ENCODE measurements around the gene ZMYND10. TPM values are rescaled to one million over a fixed set of nuclear protein-coding genes. Genes with fewer than 3 reads are reported as not detected.
A peak's percentile ranks its signal among the peaks of the same experiment; 100 is the strongest.

Gene ZMYND10
- total RNA-seq, 1 experiment from 2014 or later, result 1.4 TPM

GRCh38 chr3:50314816-50315215 is 30.7 kb downstream of the ZMYND10 start:
- Histone ChIP-seq H2BK20ac (ENCODE audit: low read depth, low read length, poor library complexity, severe bottlenecking) (no peak overlapping the region), H2BK12ac (ENCODE audit: insufficient read length, low read depth, low read length) (no peak overlapping the region), H2AFZ (ENCODE audit: low read length) (no peak overlapping the region), H2BK15ac (ENCODE audit: low read depth, low read length) (no peak overlapping the region), H3K79me2 (ENCODE audit: insufficient read depth, low read length) (no peaks in the 10 kb centered on the region), H3K27ac (ENCODE audit: insufficient read length, low read depth, low read length) (no peak overlapping the region), H3K18ac (ENCODE audit: insufficient read length, low read depth, low read length) (no peak overlapping the region), H3K4me1 (ENCODE audit: insufficient read depth, low read length) (no peaks in the 10 kb centered on the region), H3K23ac (ENCODE audit: insufficient read length, low read depth, low read length) (no peak overlapping the region), H3K4ac (ENCODE audit: low read depth, low read length) (no peak overlapping the region), H3K9me3 (ENCODE audit: control insufficient read depth, low read depth, low read length) (no peaks in the 10 kb centered on the region), H4K91ac (ENCODE audit: insufficient read length, low read depth, low read length) (no peak overlapping the region), H2BK5ac (ENCODE audit: insufficient read length, low read length) (no peak overlapping the region), H3K27me3 (ENCODE audit: insufficient read depth, low read length) (no peaks in the 10 kb centered on the region), H2AK5ac (ENCODE audit: insufficient read length, low read length) (no peak overlapping the region), H3K23me2 (ENCODE audit: insufficient read length, low read depth, low read length, poor library complexity, severe bottlenecking) (no peaks in the 10 kb centered on the region), H3K4me2 (ENCODE audit: insufficient read depth, insufficient read length, low read length) (no peak overlapping the region), H3T11ph (ENCODE audit: low read length) (no peak overlapping the region), H3K79me1 (ENCODE audit: insufficient read depth, low read depth, low read length, poor library complexity, severe bottlenecking) (no peaks in the 10 kb centered on the region), H3K9ac (ENCODE audit: extremely low read depth, insufficient read length, low read length) (no peak overlapping the region), H4K5ac (ENCODE audit: insufficient read length, low read depth, low read length) (no peak overlapping the region), H3K56ac (ENCODE audit: insufficient read length, low read depth, low read length) (no peak overlapping the region), H4K8ac (replicated peaks; ENCODE audit: insufficient read length, low read depth, low read length) (no peak overlapping the region), H2BK120ac (ENCODE audit: low read depth, low read length, poor library complexity, severe bottlenecking) (no peak overlapping the region), H3K14ac (ENCODE audit: insufficient read depth, low read length) (no peak overlapping the region), H4K20me1 (ENCODE audit: control insufficient read depth, insufficient read depth, insufficient read length) (no peaks in the 10 kb centered on the region)
- H3K27ac Mint-ChIP-seq, result 0 out of 7 replicates have a peak overlapping the region, but pooled peaks of 1 of the 3 experiments have one; percentile 38
- WGBS (ENCODE audit: extremely low coverage, insufficient read length, low lambda C conversion rate), result no CpG with 5 or more reads among the region's 4 CpGs
- peaks cover 9 to 12% of the 10 kb centered on the region in 2 experiments for H3K9me3 Mint-ChIP-seq
- H3K36me3 Mint-ChIP-seq (ENCODE audit: insufficient read depth in 1 of 3, low read depth in 3 of 3), result peaks cover 48 to 58% (median 57%) of the 10 kb centered on the region in 3 experiments
- H3K27me3 Mint-ChIP-seq (ENCODE audit: low read depth), result peaks cover under 1% of the 10 kb centered on the region; the same call in 1 of the 2 replicates
- DNase-seq, result no peak
- TF ChIP-seq CTCF (conservative IDR thresholded peaks at IDR 0.05), result no peak
- H3K4me1 Mint-ChIP-seq, result peaks cover 8 to 22% of the 10 kb centered on the region in 2 experiments
- no peak overlapping the region for H3K4me3 Mint-ChIP-seq
